IMR-90 (cell line): ENCODE results near the gene ZNF646. TPM values are rescaled to one million over a fixed set of nuclear protein-coding genes. Genes with fewer than 3 reads are reported as not detected.

ENCODE experiments used
- ATAC-seq: fragments of 200-7000 bp; cut with Tn5 transposase; 2 replicates; pipeline ENCODE4 v1.9.1; 2020; ENCODE audit warnings: low read depth, mild to moderate bottlenecking, moderate library complexity
- BruUV-seq: library from RNA; stranded (reverse); fragments of 400-500 nt; replicated peaks from 2 replicates; lab custom pipeline; 2021; lab: Mats Ljungman, UMichigan
- CTCF ChIA-PET: fragments of 300-600 bp; formaldehyde crosslinking; extraction: SDS; loops from one replicate; lab custom pipeline; 2021; ENCODE audit warnings: antibody characterized with exemption; lab: Yijun Ruan, JAX
- POLR2A ChIA-PET: fragments of 300-600 bp; sonication (Branson Sonifier 250); formaldehyde crosslinking; loops from one replicate; lab custom pipeline; 2022; ENCODE audit warnings: antibody characterized with exemption; ENCODE audit not compliant: unreplicated experiment; lab: Charles Lee
- DNase-seq: peaks from one replicate; pipeline ENCODE4 v3.0.0; 2013
- H2AFZ ChIP-seq: replicated peaks from 2 replicates; pipeline ENCODE3; 2013; ENCODE audit warnings: low read length, mild to moderate bottlenecking; ENCODE audit not compliant: poor library complexity
- H2AK5ac ChIP-seq: 2 replicates; pipeline ENCODE4 v1.6.1; 2013; ENCODE audit warnings: low read depth, low read length, inconsistent platforms
- H2AK9ac ChIP-seq: replicated peaks from 2 replicates; pipeline ENCODE3; 2013; ENCODE audit warnings: mild to moderate bottlenecking, low read depth, low read length, moderate library complexity; ENCODE audit not compliant: poor library complexity
- H2BK120ac ChIP-seq: 2 replicates; pipeline ENCODE4 v1.6.1; 2013; ENCODE audit warnings: low read depth, low read length, inconsistent platforms
- H2BK15ac ChIP-seq: 3 replicates; pipeline ENCODE4 v1.6.1; 2013; ENCODE audit warnings: low read depth, low read length, inconsistent platforms
- H2BK20ac ChIP-seq: 2 replicates; pipeline ENCODE4 v1.6.1; 2013; ENCODE audit warnings: low read depth, mild to moderate bottlenecking, inconsistent platforms, low read length, moderate library complexity
- H2BK5ac ChIP-seq: 2 replicates; pipeline ENCODE4 v1.6.1; 2013; ENCODE audit warnings: mild to moderate bottlenecking, low read depth, low read length, inconsistent platforms; ENCODE audit not compliant: poor library complexity, severe bottlenecking
- H3K14ac ChIP-seq: replicated peaks from 2 replicates; pipeline ENCODE4 v1.6.1; 2013; ENCODE audit warnings: low read depth, low read length, inconsistent platforms
- H3K18ac ChIP-seq: 2 replicates; pipeline ENCODE4 v1.6.1; 2013; ENCODE audit warnings: low read depth, low read length, control low read depth
- H3K23ac ChIP-seq: 2 replicates; pipeline ENCODE4 v1.6.1; 2013; ENCODE audit warnings: low read depth, low read length, inconsistent platforms
- H3K27ac ChIP-seq: 2 replicates; pipeline ENCODE4 v1.5.1; 2013; ENCODE audit warnings: mild to moderate bottlenecking, control low read depth, low read length; ENCODE audit not compliant: insufficient read depth
- H3K27me3 ChIP-seq: 2 replicates; pipeline ENCODE4 v1.6.1; 2013; ENCODE audit warnings: low read length; ENCODE audit not compliant: control insufficient read depth, insufficient read depth
- H3K36me3 ChIP-seq: 2 replicates; pipeline ENCODE4 v1.6.1; 2013; ENCODE audit warnings: low read length, mixed read lengths; ENCODE audit not compliant: control insufficient read depth, insufficient read depth
- H3K4ac ChIP-seq: 2 replicates; pipeline ENCODE4 v1.6.1; 2013; ENCODE audit warnings: low read depth, low read length, inconsistent platforms
- H3K4me1 ChIP-seq: 2 replicates; pipeline ENCODE4 v1.6.1; 2013; ENCODE audit warnings: low read length, mixed read lengths; ENCODE audit not compliant: control insufficient read depth, insufficient read depth
- H3K4me2 ChIP-seq: 2 replicates; pipeline ENCODE4 v1.6.1; 2013; ENCODE audit warnings: low read depth, mild to moderate bottlenecking, control low read depth, low read length, moderate library complexity
- H3K4me3 ChIP-seq: 2 replicates; pipeline ENCODE4 v1.5.1; 2013; ENCODE audit warnings: low read depth, mild to moderate bottlenecking, control low read depth, low read length, moderate library complexity; ENCODE audit not compliant: insufficient read depth
- H3K56ac ChIP-seq: 2 replicates; pipeline ENCODE4 v1.6.1; 2013; ENCODE audit warnings: low read length, inconsistent platforms; ENCODE audit not compliant: insufficient read depth; ENCODE audit errors: extremely low read depth
- H3K79me1 ChIP-seq, 2 experiments: 2 replicates each; pipeline ENCODE4 v1.6.1; 2013; ENCODE audit warnings: low read length in 2 of 2, inconsistent platforms in 1 of 2, low read depth in 1 of 2
- H3K9ac ChIP-seq: 2 replicates; pipeline ENCODE4 v1.6.1; 2013; ENCODE audit warnings: low read depth, low read length, control low read depth
- H3K9me1 ChIP-seq: 2 replicates; pipeline ENCODE4 v1.6.1; 2013; ENCODE audit warnings: low read length, inconsistent platforms; ENCODE audit not compliant: insufficient read depth
- H3K9me3 ChIP-seq: 2 replicates; pipeline ENCODE4 v1.6.1; 2013; ENCODE audit warnings: low read length; ENCODE audit not compliant: control insufficient read depth, insufficient read depth
- H4K20me1 ChIP-seq: 2 replicates; pipeline ENCODE4 v1.6.1; 2013; ENCODE audit warnings: low read length, inconsistent platforms; ENCODE audit not compliant: insufficient read depth
- H4K5ac ChIP-seq: 2 replicates; pipeline ENCODE4 v1.6.1; 2013; ENCODE audit warnings: mild to moderate bottlenecking, low read depth, low read length, control low read depth
- H4K8ac ChIP-seq, 2 experiments: 2 replicates each; pipeline ENCODE4 v1.6.1; 2013; ENCODE audit warnings: low read depth in 2 of 2, low read length in 2 of 2, control low read depth in 1 of 2, inconsistent platforms in 1 of 2
- H4K91ac ChIP-seq: 2 replicates; pipeline ENCODE4 v1.6.1; 2013; ENCODE audit warnings: low read depth, low read length, inconsistent platforms; ENCODE audit not compliant: insufficient read depth
- BHLHE40 ChIP-seq: fragments of 150-350 bp; IDR thresholded peaks from 2 replicates; pipeline ENCODE4 v1.6.1; 2016; ENCODE audit warnings: mild to moderate bottlenecking, low read depth, low read length
- CEBPB ChIP-seq: IDR thresholded peaks from 2 replicates; pipeline ENCODE4 v1.6.1; 2012; ENCODE audit warnings: low read depth, low read length, improper control_type of control experiment
- CHD1 ChIP-seq: IDR thresholded peaks from 2 replicates; pipeline ENCODE4 v1.6.1; 2012; ENCODE audit warnings: low read depth, low read length, improper control_type of control experiment
- CTCF ChIP-seq: conservative IDR thresholded peaks from 2 replicates; pipeline ENCODE4 v1.5.1; 2012; ENCODE audit warnings: mild to moderate bottlenecking, low read depth, low read length, improper control_type of control experiment
- ELK1 ChIP-seq: fragments of 150-350 bp; IDR thresholded peaks from 2 replicates; pipeline ENCODE4 v1.6.1; 2016; ENCODE audit warnings: low read depth, mild to moderate bottlenecking, low read length, moderate library complexity, borderline replicate concordance
- FOS ChIP-seq: fragments of 150-350 bp; IDR thresholded peaks from 2 replicates; pipeline ENCODE4 v1.6.1; 2016; ENCODE audit warnings: low read depth, low read length
- MAFK ChIP-seq: IDR thresholded peaks from 2 replicates; pipeline ENCODE4 v1.6.1; 2012; ENCODE audit warnings: low read depth, low read length, improper control_type of control experiment
- MAZ ChIP-seq: IDR thresholded peaks from 2 replicates; pipeline ENCODE4 v1.6.1; 2012; ENCODE audit warnings: low read depth, mild to moderate bottlenecking, low read length, improper control_type of control experiment, moderate library complexity, borderline replicate concordance
- MXI1 ChIP-seq: IDR thresholded peaks from 2 replicates; pipeline ENCODE4 v1.6.1; 2012; ENCODE audit warnings: low read depth, mild to moderate bottlenecking, low read length, moderate library complexity, borderline replicate concordance
- NFE2L2 ChIP-seq: fragments of 150-350 bp; IDR thresholded peaks from 2 replicates; pipeline ENCODE4 v1.6.1; 2016; ENCODE audit warnings: low read depth, mild to moderate bottlenecking, low read length
- POLR2A ChIP-seq: IDR thresholded peaks from 2 replicates; pipeline ENCODE4 v1.6.1; 2012; ENCODE audit warnings: mild to moderate bottlenecking, low read depth, low read length
- RAD21 ChIP-seq: IDR thresholded peaks from 2 replicates; pipeline ENCODE4 v1.6.1; 2012; ENCODE audit warnings: low read length, improper control_type of control experiment
- RFX5 ChIP-seq: IDR thresholded peaks from 2 replicates; pipeline ENCODE4 v1.8.0; 2012; ENCODE audit warnings: low read depth, mild to moderate bottlenecking, low read length, moderate library complexity
- SMC3 ChIP-seq: fragments of 150-350 bp; IDR thresholded peaks from 2 replicates; pipeline ENCODE4 v1.6.1; 2016; ENCODE audit warnings: low read depth, mild to moderate bottlenecking, antibody characterized with exemption, low read length, moderate library complexity
- USF2 ChIP-seq: fragments of 150-350 bp; IDR thresholded peaks from 2 replicates; pipeline ENCODE4 v1.6.1; 2017; ENCODE audit warnings: mild to moderate bottlenecking, antibody characterized with exemption, low read length, low read depth
- WGBS, 2 experiments: methylation state at CpG; one replicate each; pipeline versions ENCODE4 v1.1.5 to v1.1.7; 2013; ENCODE audit warnings: missing lambda C conversion rate in 2 of 2; ENCODE audit not compliant: insufficient read length in 1 of 2; ENCODE audit errors: extremely low coverage in 2 of 2; 5-methylcytosine and 5-hydroxymethylcytosine counted together
- dilution Hi-C: fragments of 300-500 bp; cut with HindIII; formaldehyde crosslinking; loops from one replicate; pipeline ENCODE4 v1.14.3; 2018; ENCODE audit warnings: low sequenced_read_pairs; ENCODE audit not compliant: unreplicated experiment
- in situ Hi-C: fragments of 300-500 bp; cut with MboI; formaldehyde crosslinking; loops from 3 replicates; pipeline ENCODE4 v1.14.3; 2019; ENCODE audit warnings: low sequenced_read_pairs, inconsistent platforms, mixed read lengths
- intact Hi-C: fragments of 100-400 bp; cut with micrococcal nuclease; formaldehyde crosslinking; loops from 2 replicates; pipeline ENCODE4 v1.10.0; 2022
- polyA plus RNA-seq, 3 experiments: library from polyadenylated mRNA; depleted of rRNA; stranded (reverse); fragments of >200 nt; gene quantifications; 2 replicates each; pipeline ENCODE4 v1.2.3, GENCODE V29; 2012; ENCODE audit warnings: low replicate concordance in 1 of 3
- total RNA-seq: library from RNA; depleted of rRNA; stranded (reverse); fragments of >200 nt; gene quantifications from 2 replicates; pipeline ENCODE4 v1.2.3, GENCODE V29; 2012

ZNF646 gene
- total and polyA plus RNA-seq, 2 of the 4 experiments (the other 2 are of a cell fraction) = 4.9 to 6.8 TPM

GRCh38 chr16:31031276-31031675 is 42.9 kb upstream of the ZNF646 start:
- Histone ChIP-seq H3K36me3 (peaks cover 5% of the 10 kb centered on the region), H4K5ac (no peak overlapping the region), H4K91ac (no peak overlapping the region), H2AFZ (no peak overlapping the region), H4K8ac (no peak overlapping the region), H2BK5ac (no peak overlapping the region), H3K9ac (no peak overlapping the region), H2BK20ac (no peak overlapping the region), H3K4me2 (no peak overlapping the region), H3K9me3 (no peaks in the 10 kb centered on the region), H4K20me1 (peaks cover 7% of the 10 kb centered on the region; the same call in 1 of the 2 replicates), H2AK9ac (no peak overlapping the region), H3K4me3 (no peak overlapping the region), H3K27ac (no peak overlapping the region), H3K56ac (no peak overlapping the region), H2BK120ac (no peak overlapping the region), H2BK15ac (no peak overlapping the region), H3K4me1 (peaks cover 7% of the 10 kb centered on the region), H3K14ac (no peak overlapping the region), H3K4ac (no peak overlapping the region), H2AK5ac (no peak overlapping the region), H3K23ac (no peak overlapping the region), H3K9me1 (peaks cover 8% of the 10 kb centered on the region; the same call in 1 of the 2 replicates), H3K18ac (no peak overlapping the region), H3K79me1 (peaks cover 16 to 33% of the 10 kb centered on the region in 2 experiments; a peak in 3 of 4 replicates), H3K27me3 (no peaks in the 10 kb centered on the region)
- dilution Hi-C loops = no loop called here
- POLR2A ChIA-PET = no interaction called here
- intact Hi-C loops = loop anchor here (5.0 kb wide), 1 partner anchor 61 kb away; the partner anchor contains the start of gene VKORC1
- in situ Hi-C loops = no loop called here
- CTCF ChIA-PET = no interaction called here
- WGBS, 2 experiments = no CpG with 5 or more reads among the region's 4 CpGs
- ATAC-seq = no peak
- no peak for TF ChIP-seq ELK1
- TF ChIP-seq BHLHE40 = no peak
- no peak for TF ChIP-seq CTCF
- TF ChIP-seq MXI1 = no peak
- no peak for TF ChIP-seq POLR2A
- no peak for TF ChIP-seq MAZ
- TF ChIP-seq FOS = no peak
- no peak for TF ChIP-seq USF2
- TF ChIP-seq RFX5 = no peak
- no peak for TF ChIP-seq NFE2L2
- TF ChIP-seq CEBPB = no peak
- no peak for TF ChIP-seq RAD21
- TF ChIP-seq MAFK = no peak
- TF ChIP-seq CHD1 = no peak
- no peak for TF ChIP-seq SMC3
- BruUV-seq = no TSS peak
- DNase-seq = no peak
